Activated T-cell treated with anti-CD3 and anti-CD28 coated beads, Interleukin-2, amount 50 U/mL, for 4 hours (primary cell): ENCODE measurements around the gene GPR31. TPM values are rescaled to one million over a fixed set of nuclear protein-coding genes. Genes with fewer than 3 reads are reported as not detected.
A peak's percentile ranks its signal among the peaks of the same experiment; 100 is the strongest.

Experiments
- ATAC-seq, 2 donors: fragments of 200-7000 bp; cut with Tn5 transposase; one replicate each; pipeline ENCODE4 v1.10.0; 2021
- DNase-seq: peaks from one replicate; pipeline ENCODE4 v3.0.0-alpha.2; 2020
- H3K27me3 Mint-ChIP-seq: one replicate; pipeline ENCODE4 v1.8.0; 2021; ENCODE audit warnings: low read depth, mixed read lengths
- H3K36me3 Mint-ChIP-seq: one replicate; pipeline ENCODE4 v1.8.0; 2022; ENCODE audit warnings: mixed read lengths; ENCODE audit not compliant: insufficient read depth
- H3K4me1 Mint-ChIP-seq: one replicate; pipeline ENCODE4 v1.8.0; 2021; ENCODE audit warnings: low read depth, mixed read lengths
- H3K4me3 Mint-ChIP-seq: one replicate; pipeline ENCODE4 v1.8.0; 2021; ENCODE audit warnings: mild to moderate bottlenecking, moderate library complexity, mixed read lengths
- H3K9me3 Mint-ChIP-seq: one replicate; pipeline ENCODE4 v1.8.0; 2021; ENCODE audit warnings: mixed read lengths
- total RNA-seq, 3 donors: library from RNA; stranded (reverse); gene quantifications; one replicate each; pipeline ENCODE4 v1.2.1, GENCODE V29; 2021

GPR31 gene
- total RNA-seq, 3 donors from 2014 or later, result not detected

GRCh38 chr6:167154291-167154690 is 3.5 kb downstream of the GPR31 start:
- no peak overlapping the region for H3K4me3 Mint-ChIP-seq
- H3K4me1 Mint-ChIP-seq, result peaks cover 20% of the 10 kb centered on the region
- DNase-seq (no peak), ATAC-seq (no peak)
- no peaks in the 10 kb centered on the region for H3K9me3 Mint-ChIP-seq
- H3K27me3 Mint-ChIP-seq, result no peaks in the 10 kb centered on the region
- H3K36me3 Mint-ChIP-seq, result no peaks in the 10 kb centered on the region

GRCh38 chr6:167153521-167153959 is 4.2 kb downstream of the GPR31 start:
- DNase-seq, result no peak
- ATAC-seq, result peak in 1 of 2 donors; percentile 35
- Mint-ChIP-seq H3K9me3 (no peaks in the 10 kb centered on the region), H3K4me3 (peak overlapping the region; percentile 70), H3K4me1 (peaks cover 20% of the 10 kb centered on the region), H3K36me3 (no peaks in the 10 kb centered on the region), H3K27me3 (no peaks in the 10 kb centered on the region)

- H3K36me3 Mint-ChIP-seq, result no peaks in the 10 kb centered on the region
- DNase-seq, result no peak
These were observed 4.9 kb downstream of the GPR31 start for GRCh38 chr6:167152862-167153261.

GRCh38 chr6:167151648-167152047 is 6.1 kb downstream of the GPR31 start:
- Mint-ChIP-seq H3K36me3 (no peaks in the 10 kb centered on the region), H3K4me3 (no peak overlapping the region), H3K9me3 (no peaks in the 10 kb centered on the region), H3K4me1 (peaks cover 20% of the 10 kb centered on the region), H3K27me3 (peaks cover 1% of the 10 kb centered on the region)
- ATAC-seq, result no peak
- no peak for DNase-seq

More at GRCh38 chr6:167152862-167153261, 4.9 kb downstream of the GPR31 start:
- peak in 1 of 2 donors; percentile 29 for ATAC-seq
- no peaks in the 10 kb centered on the region for H3K9me3 Mint-ChIP-seq
- no peaks in the 10 kb centered on the region for H3K27me3 Mint-ChIP-seq
- peak overlapping the region; percentile 70 for H3K4me3 Mint-ChIP-seq
- peaks cover 20% of the 10 kb centered on the region for H3K4me1 Mint-ChIP-seq

GRCh38 chr6:167150941-167151549 is 6.7 kb downstream of the GPR31 start:
- Mint-ChIP-seq H3K9me3 (no peaks in the 10 kb centered on the region), H3K4me1 (peaks cover 20% of the 10 kb centered on the region), H3K4me3 (no peak overlapping the region), H3K27me3 (peaks cover 2% of the 10 kb centered on the region), H3K36me3 (no peaks in the 10 kb centered on the region)
- DNase-seq (no peak), ATAC-seq (peak; percentile 60 to 73)

- peaks cover 6% of the 10 kb centered on the region for H3K27me3 Mint-ChIP-seq
- no peak overlapping the region for H3K4me3 Mint-ChIP-seq
- no peaks in the 10 kb centered on the region for H3K9me3 Mint-ChIP-seq
- H3K36me3 Mint-ChIP-seq, result no peaks in the 10 kb centered on the region
- no peak for ATAC-seq
- no peak for DNase-seq
- H3K4me1 Mint-ChIP-seq, result peaks cover 20% of the 10 kb centered on the region
These were observed 8.8 kb downstream of the GPR31 start for GRCh38 chr6:167148997-167149396.

- Mint-ChIP-seq H3K36me3 (no peaks in the 10 kb centered on the region), H3K9me3 (no peaks in the 10 kb centered on the region), H3K27me3 (peaks cover 6% of the 10 kb centered on the region), H3K4me1 (peaks cover 13% of the 10 kb centered on the region), H3K4me3 (no peak overlapping the region)
- no peak for ATAC-seq
- DNase-seq, result no peak
These were observed 9.8 kb downstream of the GPR31 start for GRCh38 chr6:167148021-167148420.

GRCh38 chr6:167146977-167147376 is 10.8 kb downstream of the GPR31 start:
- H3K4me3 Mint-ChIP-seq, result no peak overlapping the region
- ATAC-seq (no peak), DNase-seq (no peak)
- H3K27me3 Mint-ChIP-seq, result peaks cover 6% of the 10 kb centered on the region
- no peaks in the 10 kb centered on the region for H3K9me3 Mint-ChIP-seq
- H3K4me1 Mint-ChIP-seq, result peaks cover 12% of the 10 kb centered on the region
- no peaks in the 10 kb centered on the region for H3K36me3 Mint-ChIP-seq

- DNase-seq, result no peak
- ATAC-seq, result no peak
- Mint-ChIP-seq H3K9me3 (no peaks in the 10 kb centered on the region), H3K4me3 (no peak overlapping the region), H3K27me3 (peaks cover 6% of the 10 kb centered on the region), H3K36me3 (no peaks in the 10 kb centered on the region), H3K4me1 (peaks cover 15% of the 10 kb centered on the region)
These were observed 11.6 kb downstream of the GPR31 start for GRCh38 chr6:167146135-167146534.

- no peak for DNase-seq
- no peaks in the 10 kb centered on the region for H3K36me3 Mint-ChIP-seq
- H3K27me3 Mint-ChIP-seq, result peaks cover 6% of the 10 kb centered on the region
- ATAC-seq, result no peak
- no peaks in the 10 kb centered on the region for H3K9me3 Mint-ChIP-seq
- no peak overlapping the region for H3K4me3 Mint-ChIP-seq
- peaks cover 17% of the 10 kb centered on the region for H3K4me1 Mint-ChIP-seq
These were observed 12.3 kb downstream of the GPR31 start for GRCh38 chr6:167145461-167145860.

- ATAC-seq (no peak), DNase-seq (no peak)
- no peaks in the 10 kb centered on the region for H3K36me3 Mint-ChIP-seq
- H3K4me1 Mint-ChIP-seq, result peaks cover 21% of the 10 kb centered on the region
- no peak overlapping the region for H3K4me3 Mint-ChIP-seq
- H3K9me3 Mint-ChIP-seq, result no peaks in the 10 kb centered on the region
- peaks cover 6% of the 10 kb centered on the region for H3K27me3 Mint-ChIP-seq
These were observed 14.7 kb downstream of the GPR31 start for GRCh38 chr6:167143041-167143440.

GRCh38 chr6:167142433-167142761 is 15.4 kb downstream of the GPR31 start:
- H3K9me3 Mint-ChIP-seq, result no peaks in the 10 kb centered on the region
- H3K27me3 Mint-ChIP-seq, result peaks cover 6% of the 10 kb centered on the region
- no peaks in the 10 kb centered on the region for H3K36me3 Mint-ChIP-seq
- no peak overlapping the region for H3K4me3 Mint-ChIP-seq
- DNase-seq (no peak), ATAC-seq (no peak)
- H3K4me1 Mint-ChIP-seq, result peaks cover 28% of the 10 kb centered on the region

- Mint-ChIP-seq H3K4me1 (peaks cover 33% of the 10 kb centered on the region), H3K36me3 (peaks cover 2% of the 10 kb centered on the region), H3K4me3 (no peak overlapping the region), H3K27me3 (peaks cover 6% of the 10 kb centered on the region), H3K9me3 (no peaks in the 10 kb centered on the region)
- peak; percentile 77 to 86 for ATAC-seq
- DNase-seq, result peak; percentile 52
These were observed 15.9 kb downstream of the GPR31 start for GRCh38 chr6:167141667-167142432.

- H3K36me3 Mint-ChIP-seq, result peaks cover 7% of the 10 kb centered on the region
- peaks cover 37% of the 10 kb centered on the region for H3K4me1 Mint-ChIP-seq
- H3K9me3 Mint-ChIP-seq, result no peaks in the 10 kb centered on the region
- ATAC-seq, result no peak
- DNase-seq, result no peak
- peaks cover 5% of the 10 kb centered on the region for H3K27me3 Mint-ChIP-seq
- no peak overlapping the region for H3K4me3 Mint-ChIP-seq
These were observed 16.9 kb downstream of the GPR31 start for GRCh38 chr6:167140589-167141474.
